Sigmoid colon (tissue), 4 donors: Measurements from ENCODE around the gene HSFX3.

Experiments used
- EP300 ChIP-seq, 4 donors: sonication (generic); formaldehyde crosslinking; IDR thresholded peaks; one replicate each; pipeline ENCODE4 v1.6.1; 2017; ENCODE audit warnings: antibody characterized with exemption in 4 of 4
- POLR2A ChIP-seq, 2 donors: fragments of 450-650 bp; IDR thresholded peaks; one replicate each; pipeline ENCODE4 v1.6.1; 2016; ENCODE audit warnings: antibody characterized with exemption in 2 of 2, mild to moderate bottlenecking in 2 of 2, moderate library complexity in 2 of 2
- POLR2AphosphoS5 ChIP-seq, 4 donors: sonication (generic); formaldehyde crosslinking; IDR thresholded peaks; one replicate each; pipeline ENCODE4 v1.6.1; 2017; ENCODE audit warnings: antibody characterized with exemption in 4 of 4
- TF ChIP-seq, protein P1 (sequence below), 4 experiments: fragments of 450-650 bp in 3 of 4; fragments of 200-600 bp in 1 of 4; IDR thresholded peaks; one replicate each; pipeline ENCODE4 v1.5.1; 2016 to 2019; ENCODE audit warnings: antibody characterized with exemption in 4 of 4, mild to moderate bottlenecking in 3 of 4, moderate library complexity in 2 of 4

DNA sequence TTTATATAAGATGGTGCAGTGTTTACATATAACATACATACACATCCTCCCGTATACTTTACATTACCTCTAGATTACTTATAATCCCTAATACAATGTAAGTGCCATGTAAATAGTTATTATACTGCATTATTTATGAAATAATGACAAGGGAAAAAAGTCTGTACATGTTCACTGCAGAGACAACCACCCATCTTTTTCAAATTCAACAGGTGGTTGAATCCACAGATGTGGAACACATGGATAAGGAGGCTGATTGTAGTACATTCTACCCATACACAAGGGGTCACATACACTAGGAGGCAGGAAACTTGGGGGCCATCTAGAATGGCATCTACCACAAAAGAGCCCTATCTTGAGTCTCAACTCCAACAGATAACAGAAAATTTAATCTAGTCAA, 41.3 kb downstream of the HSFX3 start:
- TF ChIP-seq POLR2A (IDR thresholded peaks at IDR 0.05) (no peak), POLR2AphosphoS5 (IDR thresholded peaks at IDR 0.05) (no peak), EP300 (IDR thresholded peaks at IDR 0.05) (no peak)
- TF ChIP-seq, protein P1, sequence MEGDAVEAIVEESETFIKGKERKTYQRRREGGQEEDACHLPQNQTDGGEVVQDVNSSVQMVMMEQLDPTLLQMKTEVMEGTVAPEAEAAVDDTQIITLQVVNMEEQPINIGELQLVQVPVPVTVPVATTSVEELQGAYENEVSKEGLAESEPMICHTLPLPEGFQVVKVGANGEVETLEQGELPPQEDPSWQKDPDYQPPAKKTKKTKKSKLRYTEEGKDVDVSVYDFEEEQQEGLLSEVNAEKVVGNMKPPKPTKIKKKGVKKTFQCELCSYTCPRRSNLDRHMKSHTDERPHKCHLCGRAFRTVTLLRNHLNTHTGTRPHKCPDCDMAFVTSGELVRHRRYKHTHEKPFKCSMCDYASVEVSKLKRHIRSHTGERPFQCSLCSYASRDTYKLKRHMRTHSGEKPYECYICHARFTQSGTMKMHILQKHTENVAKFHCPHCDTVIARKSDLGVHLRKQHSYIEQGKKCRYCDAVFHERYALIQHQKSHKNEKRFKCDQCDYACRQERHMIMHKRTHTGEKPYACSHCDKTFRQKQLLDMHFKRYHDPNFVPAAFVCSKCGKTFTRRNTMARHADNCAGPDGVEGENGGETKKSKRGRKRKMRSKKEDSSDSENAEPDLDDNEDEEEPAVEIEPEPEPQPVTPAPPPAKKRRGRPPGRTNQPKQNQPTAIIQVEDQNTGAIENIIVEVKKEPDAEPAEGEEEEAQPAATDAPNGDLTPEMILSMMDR (IDR thresholded peaks at IDR 0.05) = no peak
